Activated naive CD4-positive, alpha-beta T cell treated with anti-CD3 and anti-CD28 coated beads, Interleukin-2, amount 50 U/mL, for 72 hours (primary cell): ENCODE measurements around the gene COMMD6. TPM values are rescaled to one million over a fixed set of nuclear protein-coding genes. Genes with fewer than 3 reads are reported as not detected.

Source experiments
- ATAC-seq, 2 donors: fragments of 150-1000 bp; cut with Tn5 transposase; 2 replicates each; pipeline ENCODE4 v1.10.0; 2021; ENCODE audit warnings: mild to moderate bottlenecking in 2 of 2, moderate library complexity in 2 of 2
- DNase-seq, 2 donors: peaks; one replicate each; pipeline ENCODE4 v3.0.0; 2021 to 2022; ENCODE audit warnings: low spot score in 2 of 2
- H3K27ac Mint-ChIP-seq, 2 donors: one replicate each; pipeline ENCODE4 v1.8.0; 2022; ENCODE audit warnings: mild to moderate bottlenecking in 2 of 2, mixed read lengths in 2 of 2
- H3K36me3 Mint-ChIP-seq, 2 donors: one replicate each; pipeline ENCODE4 v1.8.0; 2022; ENCODE audit warnings: mixed read lengths in 2 of 2
- H3K9me3 Mint-ChIP-seq, 2 donors: one replicate each; pipeline ENCODE4 v1.8.0; 2022; ENCODE audit warnings: mixed read lengths in 2 of 2
- total RNA-seq, 2 donors: library from RNA; stranded (reverse); gene quantifications; one replicate each; pipeline ENCODE4 v1.2.3, GENCODE V29; 2022

The COMMD6 gene
- total RNA-seq, 2 donors from 2014 or later, result 103 to 129 TPM

GRCh38 chr13:75495938-75496337 is 41.7 kb downstream of the COMMD6 start:
- no peak for DNase-seq
- H3K27ac Mint-ChIP-seq, result no peak overlapping the region
- no peak for ATAC-seq
- no peaks in the 10 kb centered on the region for H3K9me3 Mint-ChIP-seq
- H3K36me3 Mint-ChIP-seq, result no peaks in the 10 kb centered on the region

- DNase-seq (no peak), ATAC-seq (no peak)
- Mint-ChIP-seq H3K27ac (no peak overlapping the region), H3K36me3 (no peaks in the 10 kb centered on the region), H3K9me3 (no peaks in the 10 kb centered on the region)
These were observed 43.1 kb downstream of the COMMD6 start for GRCh38 chr13:75494491-75494890.

GRCh38 chr13:75493156-75493555 is 44.5 kb downstream of the COMMD6 start:
- H3K9me3 Mint-ChIP-seq, result no peaks in the 10 kb centered on the region

GRCh38 chr13:75492389-75492788 is 45.3 kb downstream of the COMMD6 start:
- H3K9me3 Mint-ChIP-seq, result no peaks in the 10 kb centered on the region
- no peak for DNase-seq
- H3K36me3 Mint-ChIP-seq, result no peaks in the 10 kb centered on the region
- no peak for ATAC-seq
- H3K27ac Mint-ChIP-seq, result no peak overlapping the region

More at GRCh38 chr13:75493156-75493555, 44.5 kb downstream of the COMMD6 start:
- Mint-ChIP-seq H3K27ac (no peak overlapping the region), H3K36me3 (no peaks in the 10 kb centered on the region)
- DNase-seq (no peak), ATAC-seq (no peak)

- Mint-ChIP-seq H3K36me3 (no peaks in the 10 kb centered on the region), H3K9me3 (no peaks in the 10 kb centered on the region), H3K27ac (no peak overlapping the region)
- ATAC-seq (no peak), DNase-seq (no peak)
These were observed 46.3 kb downstream of the COMMD6 start for GRCh38 chr13:75491376-75491775.

GRCh38 chr13:75489502-75490263 is 48.0 kb downstream of the COMMD6 start:
- DNase-seq (no peak), ATAC-seq (peak in 1 of 2 donors; percentile 79)
- no peaks in the 10 kb centered on the region for H3K9me3 Mint-ChIP-seq
- no peak overlapping the region for H3K27ac Mint-ChIP-seq
- H3K36me3 Mint-ChIP-seq, result no peaks in the 10 kb centered on the region

GRCh38 chr13:75486146-75487062 is 51.2 kb downstream of the COMMD6 start:
- DNase-seq (no peak), ATAC-seq (no peak)
- no peaks in the 10 kb centered on the region for H3K9me3 Mint-ChIP-seq
- no peaks in the 10 kb centered on the region for H3K36me3 Mint-ChIP-seq
- H3K27ac Mint-ChIP-seq, result no peak overlapping the region

GRCh38 chr13:75485286-75486062 is 52.2 kb downstream of the COMMD6 start:
- DNase-seq (no peak), ATAC-seq (peak in 1 of 2 donors; percentile 33)
- Mint-ChIP-seq H3K9me3 (no peaks in the 10 kb centered on the region), H3K27ac (no peak overlapping the region), H3K36me3 (no peaks in the 10 kb centered on the region)

- H3K36me3 Mint-ChIP-seq, result no peaks in the 10 kb centered on the region
- H3K27ac Mint-ChIP-seq, result peak overlapping the region in 1 of 2 donors; percentile 13
- ATAC-seq (no peak), DNase-seq (no peak)
- H3K9me3 Mint-ChIP-seq, result no peaks in the 10 kb centered on the region
These were observed 54.9 kb downstream of the COMMD6 start for GRCh38 chr13:75482820-75483079.

- Mint-ChIP-seq H3K9me3 (no peaks in the 10 kb centered on the region), H3K27ac (peak within 1 kb of the TSS in 1 of 2 donors; percentile 13), H3K36me3 (no peaks in the 10 kb centered on the region)
- DNase-seq, result peak; percentile 65
- ATAC-seq, result peak; percentile 77 to 83
These were observed 55.4 kb downstream of the COMMD6 start, which contains the start of gene TBC1D4 for GRCh38 chr13:75482070-75482819. Gene TBC1D4 (minus strand): TSS chr13:75482169. CDS start chr13:75481767, 402 bp downstream.

- ATAC-seq (peak; percentile 40 to 42), DNase-seq (peak; percentile 42 to 58)
- Mint-ChIP-seq H3K36me3 (no peaks in the 10 kb centered on the region), H3K27ac (no peak overlapping the region), H3K9me3 (no peaks in the 10 kb centered on the region)
These were observed 56.2 kb downstream of the COMMD6 start for GRCh38 chr13:75481176-75482069.

- Mint-ChIP-seq H3K36me3 (no peaks in the 10 kb centered on the region), H3K27ac (no peak overlapping the region), H3K9me3 (no peaks in the 10 kb centered on the region)
- DNase-seq (peak in 1 of 2 donors; percentile 29), ATAC-seq (peak in 1 of 2 donors; percentile 18)
These were observed 56.9 kb downstream of the COMMD6 start for GRCh38 chr13:75480671-75481175.

- Mint-ChIP-seq H3K36me3 (no peaks in the 10 kb centered on the region), H3K9me3 (no peaks in the 10 kb centered on the region), H3K27ac (no peak overlapping the region)
- no peak for DNase-seq
- ATAC-seq, result no peak
These were observed 58.4 kb downstream of the COMMD6 start for GRCh38 chr13:75479102-75479740.

GRCh38 chr13:75478659-75479058 is 59.0 kb downstream of the COMMD6 start:
- no peaks in the 10 kb centered on the region for H3K9me3 Mint-ChIP-seq
- DNase-seq (no peak), ATAC-seq (no peak)
- no peak overlapping the region for H3K27ac Mint-ChIP-seq
- H3K36me3 Mint-ChIP-seq, result no peaks in the 10 kb centered on the region
